A549 (cell line): ENCODE measurements around the gene S100A10.

ENCODE experiments used
- JUN ChIP-seq, 2 experiments: fragments of >200 bp; sonication (Bioruptor Twin); formaldehyde crosslinking; IDR thresholded peaks; 2 replicates in 1 of 2; 3 replicates in 1 of 2; pipeline ENCODE4 v1.6.1; 2016 to 2017
- MAFK ChIP-seq: fragments of 450-650 bp; IDR thresholded peaks from 2 replicates; pipeline ENCODE4 v1.6.1; 2014; ENCODE audit not compliant: partially characterized antibody
- MYC ChIP-seq: IDR thresholded peaks from 2 replicates; pipeline ENCODE4 v1.6.1; 2012; ENCODE audit warnings: mild to moderate bottlenecking, inconsistent platforms, low read length, improper control_type of control experiment, borderline replicate concordance
- TF ChIP-seq, protein P1 (sequence below): fragments of >200 bp; sonication (Bioruptor Twin); formaldehyde crosslinking; IDR thresholded peaks from 3 replicates; pipeline ENCODE4 v1.5.1; 2016
- TF ChIP-seq, protein P2 (sequence below): fragments of 150-350 bp; IDR thresholded peaks from 2 replicates; pipeline ENCODE4 v1.6.1; 2014; ENCODE audit warnings: low read depth, mild to moderate bottlenecking, low read length

DNA sequence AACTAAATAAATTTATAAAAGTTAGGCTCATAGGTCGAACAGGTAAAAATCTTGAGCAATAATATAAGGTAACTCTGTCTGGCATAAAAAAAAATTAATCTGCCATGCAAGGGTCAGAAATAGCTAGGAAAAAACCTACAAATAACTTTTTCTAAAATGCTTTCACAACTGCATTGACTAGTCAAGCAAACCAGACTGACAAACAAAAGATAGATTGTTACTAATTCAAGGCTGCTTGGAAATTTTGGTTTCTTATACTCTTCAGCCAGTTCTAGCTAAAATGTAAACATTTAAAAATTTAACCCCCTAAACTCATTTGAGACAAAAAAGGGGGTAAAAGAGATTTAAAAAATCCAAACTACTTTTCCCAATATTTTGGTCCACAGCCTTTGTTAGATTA lies 40.8 kb downstream of the S100A10 start:
- TF ChIP-seq, protein P1, sequence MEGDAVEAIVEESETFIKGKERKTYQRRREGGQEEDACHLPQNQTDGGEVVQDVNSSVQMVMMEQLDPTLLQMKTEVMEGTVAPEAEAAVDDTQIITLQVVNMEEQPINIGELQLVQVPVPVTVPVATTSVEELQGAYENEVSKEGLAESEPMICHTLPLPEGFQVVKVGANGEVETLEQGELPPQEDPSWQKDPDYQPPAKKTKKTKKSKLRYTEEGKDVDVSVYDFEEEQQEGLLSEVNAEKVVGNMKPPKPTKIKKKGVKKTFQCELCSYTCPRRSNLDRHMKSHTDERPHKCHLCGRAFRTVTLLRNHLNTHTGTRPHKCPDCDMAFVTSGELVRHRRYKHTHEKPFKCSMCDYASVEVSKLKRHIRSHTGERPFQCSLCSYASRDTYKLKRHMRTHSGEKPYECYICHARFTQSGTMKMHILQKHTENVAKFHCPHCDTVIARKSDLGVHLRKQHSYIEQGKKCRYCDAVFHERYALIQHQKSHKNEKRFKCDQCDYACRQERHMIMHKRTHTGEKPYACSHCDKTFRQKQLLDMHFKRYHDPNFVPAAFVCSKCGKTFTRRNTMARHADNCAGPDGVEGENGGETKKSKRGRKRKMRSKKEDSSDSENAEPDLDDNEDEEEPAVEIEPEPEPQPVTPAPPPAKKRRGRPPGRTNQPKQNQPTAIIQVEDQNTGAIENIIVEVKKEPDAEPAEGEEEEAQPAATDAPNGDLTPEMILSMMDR: no peak
- TF ChIP-seq MAFK (no peak), MYC (no peak), JUN (IDR thresholded peaks at IDR 0.05) (no peak)
- TF ChIP-seq, protein P2, sequence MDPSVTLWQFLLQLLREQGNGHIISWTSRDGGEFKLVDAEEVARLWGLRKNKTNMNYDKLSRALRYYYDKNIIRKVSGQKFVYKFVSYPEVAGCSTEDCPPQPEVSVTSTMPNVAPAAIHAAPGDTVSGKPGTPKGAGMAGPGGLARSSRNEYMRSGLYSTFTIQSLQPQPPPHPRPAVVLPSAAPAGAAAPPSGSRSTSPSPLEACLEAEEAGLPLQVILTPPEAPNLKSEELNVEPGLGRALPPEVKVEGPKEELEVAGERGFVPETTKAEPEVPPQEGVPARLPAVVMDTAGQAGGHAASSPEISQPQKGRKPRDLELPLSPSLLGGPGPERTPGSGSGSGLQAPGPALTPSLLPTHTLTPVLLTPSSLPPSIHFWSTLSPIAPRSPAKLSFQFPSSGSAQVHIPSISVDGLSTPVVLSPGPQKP: no peak
